ENCODE data around the gene TMEM30B.

TMEM30B gene

DNA sequence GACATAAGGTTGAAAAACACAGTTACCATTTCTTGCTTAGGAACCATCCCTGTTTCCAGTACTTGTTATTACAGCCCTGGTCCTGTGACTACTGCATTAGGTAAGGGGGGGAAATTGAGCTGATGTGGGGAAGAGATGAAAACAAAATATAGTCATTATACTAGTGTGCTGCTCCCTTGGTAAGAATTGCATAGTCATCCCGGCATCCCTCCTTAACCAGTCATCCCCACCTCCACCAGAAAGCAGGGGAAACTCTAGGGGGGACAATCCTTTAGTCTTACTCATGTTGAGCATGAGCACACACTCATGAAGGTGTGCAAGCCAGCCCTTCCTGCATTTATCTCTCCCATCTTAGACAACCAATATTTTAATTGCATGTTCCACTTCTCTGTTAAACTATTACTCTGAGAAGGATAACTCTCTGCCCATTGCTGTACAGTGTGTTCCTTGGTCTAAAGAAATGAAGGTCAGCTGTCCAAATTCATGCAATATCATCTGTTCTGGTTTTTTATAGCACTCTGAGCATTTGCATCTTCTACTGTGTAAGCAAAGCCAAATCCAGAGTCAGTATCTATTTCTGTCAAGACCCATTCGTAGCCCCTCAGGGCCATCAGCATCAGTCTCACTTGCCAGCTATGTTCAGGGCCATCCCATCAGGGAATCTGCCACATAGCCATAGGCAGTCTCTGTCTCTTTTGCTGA, 46.8 kb downstream of the TMEM30B start:
- ATAC-seq (peak; percentile 28), DNase-seq (no peak)

DNA sequence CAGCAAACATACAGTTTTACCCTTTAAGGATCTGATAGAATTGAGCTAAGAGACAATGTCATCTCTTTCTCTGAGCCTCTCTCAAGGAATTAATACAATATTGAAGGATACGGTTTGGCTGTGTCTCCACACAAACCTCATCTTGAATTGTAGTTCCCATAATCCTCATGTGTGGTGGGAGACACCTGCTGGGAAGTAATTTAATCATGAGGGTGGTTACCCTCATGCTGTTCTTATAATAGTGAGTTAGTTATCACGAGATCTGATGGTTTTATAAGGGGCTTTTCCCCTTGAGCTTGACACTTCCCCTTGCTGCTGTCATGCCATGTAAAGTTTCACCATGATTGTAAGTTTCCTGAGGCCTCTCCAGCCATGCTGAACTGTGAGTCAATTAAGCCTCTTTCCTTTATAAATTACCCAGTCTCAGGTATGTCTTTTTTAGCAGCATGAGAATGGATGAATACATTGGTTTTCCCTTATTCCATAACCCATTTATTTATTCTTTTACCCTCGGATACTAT, 47.6 kb downstream of the TMEM30B start:
- peak; percentile 55 for ATAC-seq
- DNase-seq = no peak

DNA sequence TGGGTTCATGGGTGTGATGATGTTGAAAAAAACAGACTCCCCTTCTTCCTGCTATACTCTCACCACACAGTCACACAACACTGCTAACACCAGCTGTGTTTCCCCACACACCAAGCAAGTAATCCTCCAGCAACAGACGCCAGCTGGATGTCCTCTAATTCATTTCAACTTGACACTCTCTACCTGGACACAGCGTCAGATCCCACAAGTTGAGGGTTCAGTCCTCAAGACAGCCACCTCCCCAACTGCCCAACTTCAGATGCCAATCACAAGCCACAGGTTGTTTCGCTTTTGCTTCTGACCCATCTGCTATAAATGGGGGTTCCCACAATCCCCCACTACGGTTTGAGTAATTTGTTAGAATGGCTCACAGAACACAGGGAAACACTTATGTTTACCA, 49.3 kb downstream of the TMEM30B start:
- DNase-seq (no peak), ATAC-seq (no peak)

DNA sequence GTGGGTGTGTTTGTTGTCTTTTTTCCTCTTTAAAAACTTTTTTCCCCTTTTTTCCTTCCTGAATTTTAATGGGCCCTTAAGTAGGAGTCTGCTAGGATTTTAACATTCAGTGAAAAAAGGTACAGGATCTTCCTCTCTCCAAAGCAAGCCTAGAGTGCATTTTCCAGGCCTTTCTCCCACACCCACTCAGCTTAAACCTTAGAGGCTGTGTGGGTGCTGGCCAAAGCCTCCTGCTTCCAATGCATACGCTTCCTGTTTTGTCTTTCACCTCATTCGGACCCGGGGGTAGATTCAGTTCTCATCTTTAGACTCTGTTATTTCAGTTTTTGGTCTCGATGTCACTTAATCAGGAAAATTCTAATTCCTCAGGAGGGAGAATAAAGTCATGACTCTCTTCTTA, 51.2 kb downstream of the TMEM30B start:
- ATAC-seq (no peak), DNase-seq (no peak)

- DNase-seq = no peak
These were observed 51.7 kb downstream of the TMEM30B start for GRCh38 chr14:61229475-61229888.

GRCh38 chr14:61227884-61228591, 53.1 kb downstream of the TMEM30B start:
- no peak for ATAC-seq

More at GRCh38 chr14:61229475-61229888, 51.7 kb downstream of the TMEM30B start:
- no peak for ATAC-seq

More at GRCh38 chr14:61227884-61228591, 53.1 kb downstream of the TMEM30B start:
- DNase-seq = no peak
